Dermis microvascular lymphatic vessel endothelial cell (primary cell): ENCODE measurements around the gene CERKL. TPM values are rescaled to one million over a fixed set of nuclear protein-coding genes. Genes with fewer than 3 reads are reported as not detected.

Source experiments
- DNase-seq, 2 donors: peaks; one replicate each; pipeline versions ENCODE4 v3.0.0 to v3.0.0-alpha.2; 2010; ENCODE audit warnings: low read depth in 2 of 2
- total RNA-seq: library from RNA; depleted of rRNA; stranded (reverse); fragments of >200 nt; gene quantifications from 2 replicates; pipeline ENCODE4 v1.2.1, GENCODE V29; 2014

Gene CERKL
- total RNA-seq, 1 donor from 2014 or later = not detected

- no peak for DNase-seq
Measured at GRCh38 chr2:181628590-181629585, 28.0 kb downstream of the CERKL start.

- no peak for DNase-seq
Measured at GRCh38 chr2:181627545-181627944, 29.4 kb downstream of the CERKL start.

GRCh38 chr2:181626671-181627070 is 30.2 kb downstream of the CERKL start:
- no peak for DNase-seq

- DNase-seq = no peak
Measured at GRCh38 chr2:181623159-181623558, 33.7 kb downstream of the CERKL start.

- no peak for DNase-seq
Measured at GRCh38 chr2:181621779-181622490, 35.0 kb downstream of the CERKL start.

- no peak for DNase-seq
Measured at GRCh38 chr2:181619516-181619915, 37.4 kb downstream of the CERKL start.

GRCh38 chr2:181616715-181617114 is 40.2 kb downstream of the CERKL start:
- DNase-seq = no peak

GRCh38 chr2:181614874-181615638 is 41.8 kb downstream of the CERKL start:
- DNase-seq = no peak

- no peak for DNase-seq
Measured at GRCh38 chr2:181613241-181613640, 43.7 kb downstream of the CERKL start.

GRCh38 chr2:181607629-181608590 is 49.0 kb downstream of the CERKL start:
- no peak for DNase-seq

- DNase-seq = no peak
Measured at GRCh38 chr2:181605889-181606837, 50.7 kb downstream of the CERKL start.

- DNase-seq = no peak
Measured at GRCh38 chr2:181602017-181602416, 54.9 kb downstream of the CERKL start.

- DNase-seq = no peak
Measured at GRCh38 chr2:181596556-181596955, 60.3 kb downstream of the CERKL start.

GRCh38 chr2:181594322-181594721 is 62.6 kb downstream of the CERKL start:
- DNase-seq = no peak

GRCh38 chr2:181589779-181590178 is 67.1 kb downstream of the CERKL start:
- DNase-seq = no peak

- no peak for DNase-seq
Measured at GRCh38 chr2:181588546-181588945, 68.4 kb downstream of the CERKL start.

- no peak for DNase-seq
Measured at GRCh38 chr2:181586569-181587081, 70.3 kb downstream of the CERKL start.

- DNase-seq = no peak
Measured at GRCh38 chr2:181585732-181586131, 71.2 kb downstream of the CERKL start.

GRCh38 chr2:181581534-181581933 is 75.4 kb downstream of the CERKL start:
- DNase-seq = peak in 1 of 2 donors; percentile 1
